ENCODE measurements around the gene SLC15A1. TPM values are rescaled to one million over a fixed set of nuclear protein-coding genes. Genes with fewer than 3 reads are reported as not detected.

The SLC15A1 gene
- total RNA-seq, 2 donors from 2014 or later = 0.53 to 0.81 TPM

DNA sequence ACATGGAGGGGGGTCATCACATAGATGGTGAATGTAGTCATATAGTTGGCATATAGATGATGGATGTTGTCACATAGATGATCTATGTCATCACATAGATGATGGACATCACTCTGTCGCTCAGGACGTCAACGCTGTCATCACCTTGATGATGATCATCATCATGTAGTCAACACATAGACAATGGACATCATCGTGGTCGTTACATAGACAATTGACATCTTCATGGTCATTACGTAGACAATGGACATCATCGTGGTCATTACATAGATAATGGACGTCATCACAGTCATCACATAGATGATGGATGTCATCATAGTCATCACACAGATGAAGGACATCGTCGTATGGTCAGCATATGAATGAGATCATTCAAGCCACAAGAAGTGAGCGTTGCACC lies 28.6 kb upstream of the SLC15A1 start:
- H3K36me3 Mint-ChIP-seq (ENCODE audit: low read depth) = no peaks in the 10 kb centered on the region
- WGBS, 2 experiments (ENCODE audit: insufficient coverage in 1 of 2, insufficient read length in 1 of 2) = 93 to 97% methylated on average over 11 of the region's 11 CpGs

DNA sequence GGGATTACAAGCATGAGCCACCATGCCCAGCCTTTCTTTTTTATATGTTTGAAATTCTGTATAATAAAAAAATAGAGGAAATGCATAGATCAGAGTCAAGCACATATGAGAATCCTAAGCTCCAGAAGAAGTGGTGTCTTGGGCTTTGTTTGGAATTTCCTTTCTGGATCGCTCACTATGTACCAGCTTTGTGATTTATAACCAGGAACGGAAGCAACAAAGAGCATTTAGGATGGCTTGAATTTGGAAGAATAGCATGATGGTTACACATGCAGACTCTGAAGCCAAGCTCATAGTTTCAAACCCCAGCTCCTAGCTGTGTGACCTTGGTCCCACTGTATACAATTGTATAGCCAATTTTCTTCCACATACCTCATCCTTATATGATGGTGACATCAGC lies 28.0 kb upstream of the SLC15A1 start:
- Mint-ChIP-seq H3K27me3 (ENCODE audit: insufficient read depth) (no peaks in the 10 kb centered on the region), H3K9me3 (no peaks in the 10 kb centered on the region), H3K4me3 (no peak overlapping the region), H3K36me3 (ENCODE audit: low read depth) (no peaks in the 10 kb centered on the region), H3K27ac (no peak overlapping the region), H3K4me1 (no peaks in the 10 kb centered on the region)
- no peaks in the 10 kb centered on the region for H3K4me1 ChIP-seq (ENCODE audit: control insufficient read depth, insufficient read depth, low read length)
- no peak for DNase-seq
- H3K27ac ChIP-seq (ENCODE audit: low read depth, low read length) = no peak overlapping the region
- H3K36me3 ChIP-seq (ENCODE audit: control insufficient read depth, insufficient read depth, low read length) = no peaks in the 10 kb centered on the region
- H3K9ac ChIP-seq (ENCODE audit: extremely low read depth, low read length, poor library complexity, severe bottlenecking) = no peak overlapping the region
- 92 to 94% methylated on average over 2 of the region's 2 CpGs for WGBS, 2 experiments (ENCODE audit: insufficient coverage in 1 of 2, insufficient read length in 1 of 2)
- no peak overlapping the region for H3K4me3 ChIP-seq (ENCODE audit: low read length)
- no peaks in the 10 kb centered on the region for H3K27me3 ChIP-seq (ENCODE audit: control insufficient read depth, insufficient read depth, low read length, poor library complexity, severe bottlenecking)
- TF ChIP-seq, protein P1, sequence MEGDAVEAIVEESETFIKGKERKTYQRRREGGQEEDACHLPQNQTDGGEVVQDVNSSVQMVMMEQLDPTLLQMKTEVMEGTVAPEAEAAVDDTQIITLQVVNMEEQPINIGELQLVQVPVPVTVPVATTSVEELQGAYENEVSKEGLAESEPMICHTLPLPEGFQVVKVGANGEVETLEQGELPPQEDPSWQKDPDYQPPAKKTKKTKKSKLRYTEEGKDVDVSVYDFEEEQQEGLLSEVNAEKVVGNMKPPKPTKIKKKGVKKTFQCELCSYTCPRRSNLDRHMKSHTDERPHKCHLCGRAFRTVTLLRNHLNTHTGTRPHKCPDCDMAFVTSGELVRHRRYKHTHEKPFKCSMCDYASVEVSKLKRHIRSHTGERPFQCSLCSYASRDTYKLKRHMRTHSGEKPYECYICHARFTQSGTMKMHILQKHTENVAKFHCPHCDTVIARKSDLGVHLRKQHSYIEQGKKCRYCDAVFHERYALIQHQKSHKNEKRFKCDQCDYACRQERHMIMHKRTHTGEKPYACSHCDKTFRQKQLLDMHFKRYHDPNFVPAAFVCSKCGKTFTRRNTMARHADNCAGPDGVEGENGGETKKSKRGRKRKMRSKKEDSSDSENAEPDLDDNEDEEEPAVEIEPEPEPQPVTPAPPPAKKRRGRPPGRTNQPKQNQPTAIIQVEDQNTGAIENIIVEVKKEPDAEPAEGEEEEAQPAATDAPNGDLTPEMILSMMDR (conservative IDR thresholded peaks at IDR 0.05) = no peak
- H3K9me3 ChIP-seq (ENCODE audit: control insufficient read depth, low read length) = no peaks in the 10 kb centered on the region

More for the DNA sequence above, 28.6 kb upstream of the SLC15A1 start:
- Mint-ChIP-seq H3K9me3 (no peaks in the 10 kb centered on the region), H3K4me3 (no peak overlapping the region), H3K27ac (no peak overlapping the region), H3K4me1 (no peaks in the 10 kb centered on the region), H3K27me3 (ENCODE audit: insufficient read depth) (no peaks in the 10 kb centered on the region)
- no peak overlapping the region for H3K9ac ChIP-seq (ENCODE audit: extremely low read depth, low read length, poor library complexity, severe bottlenecking)
- no peaks in the 10 kb centered on the region for H3K36me3 ChIP-seq (ENCODE audit: control insufficient read depth, insufficient read depth, low read length)
- TF ChIP-seq, protein P1 (conservative IDR thresholded peaks at IDR 0.05) = no peak
- H3K4me1 ChIP-seq (ENCODE audit: control insufficient read depth, insufficient read depth, low read length) = no peaks in the 10 kb centered on the region
- no peaks in the 10 kb centered on the region for H3K9me3 ChIP-seq (ENCODE audit: control insufficient read depth, low read length)
- H3K4me3 ChIP-seq (ENCODE audit: low read length) = no peak overlapping the region
- no peak for DNase-seq
- H3K27ac ChIP-seq (ENCODE audit: low read depth, low read length) = no peak overlapping the region
- H3K27me3 ChIP-seq (ENCODE audit: control insufficient read depth, insufficient read depth, low read length, poor library complexity, severe bottlenecking) = no peaks in the 10 kb centered on the region

DNA sequence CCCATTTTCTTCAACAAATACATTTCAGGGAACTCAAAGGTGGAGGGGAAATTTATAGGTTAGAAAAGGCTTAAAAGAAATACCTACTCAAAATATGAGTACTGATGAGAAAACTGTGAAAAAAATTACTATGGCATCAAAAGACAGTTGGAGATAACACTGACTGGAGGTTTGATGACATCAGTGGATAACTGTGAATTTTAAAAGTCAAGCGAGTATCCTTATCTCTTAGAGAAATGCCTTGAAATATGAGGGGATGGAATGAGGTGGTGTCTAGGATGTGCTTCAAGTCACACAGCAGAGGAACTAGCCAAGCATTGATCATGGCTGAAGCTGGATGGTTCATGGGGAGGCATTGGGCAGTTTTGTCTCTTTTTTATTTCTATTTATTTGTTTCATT lies 27.2 kb upstream of the SLC15A1 start:
- DNase-seq = no peak
- H3K4me1 ChIP-seq (ENCODE audit: control insufficient read depth, insufficient read depth, low read length) = no peaks in the 10 kb centered on the region

More for the DNA sequence above, 27.2 kb upstream of the SLC15A1 start:
- H3K36me3 ChIP-seq (ENCODE audit: control insufficient read depth, insufficient read depth, low read length) = no peaks in the 10 kb centered on the region
- Mint-ChIP-seq H3K9me3 (no peaks in the 10 kb centered on the region), H3K27ac (no peak overlapping the region), H3K4me1 (no peaks in the 10 kb centered on the region), H3K4me3 (no peak overlapping the region), H3K36me3 (ENCODE audit: low read depth) (no peaks in the 10 kb centered on the region), H3K27me3 (ENCODE audit: insufficient read depth) (no peaks in the 10 kb centered on the region)
- H3K27me3 ChIP-seq (ENCODE audit: control insufficient read depth, insufficient read depth, low read length, poor library complexity, severe bottlenecking) = no peaks in the 10 kb centered on the region
- H3K9ac ChIP-seq (ENCODE audit: extremely low read depth, low read length, poor library complexity, severe bottlenecking) = no peak overlapping the region
- H3K27ac ChIP-seq (ENCODE audit: low read depth, low read length) = no peak overlapping the region
- TF ChIP-seq, protein P1 (conservative IDR thresholded peaks at IDR 0.05) = no peak
- H3K9me3 ChIP-seq (ENCODE audit: control insufficient read depth, low read length) = no peaks in the 10 kb centered on the region
- H3K4me3 ChIP-seq (ENCODE audit: low read length) = no peak overlapping the region
- WGBS, 2 experiments (ENCODE audit: insufficient coverage in 1 of 2, insufficient read length in 1 of 2) = 95 to 100% methylated on average over 1 of the region's 1 CpG
